ENCODE data around the gene UBE4B. TPM values are rescaled to one million over a fixed set of nuclear protein-coding genes. Genes with fewer than 3 reads are reported as not detected.

Gene UBE4B
- total RNA-seq, 1 donor from 2014 or later, result 66.7 TPM

- Mint-ChIP-seq H3K4me1 (peaks cover 18% of the 10 kb centered on the region), H3K9me3 (peaks cover 7% of the 10 kb centered on the region), H3K4me3 (no peak overlapping the region), H3K36me3 (peaks cover 36% of the 10 kb centered on the region), H3K27me3 (ENCODE audit: insufficient read depth, low read depth) (no peaks in the 10 kb centered on the region), H3K27ac (peak overlapping the region; percentile 91)
- H3K4me1 ChIP-seq, result no peaks in the 10 kb centered on the region
- H2AFZ ChIP-seq (replicated peaks), result no peak overlapping the region
- no peak overlapping the region for H3K4me2 ChIP-seq
- H3K9ac ChIP-seq, result no peak overlapping the region
- peaks cover 5% of the 10 kb centered on the region for H3F3A ChIP-seq (ENCODE audit: low read depth)
- TF ChIP-seq EZH2phosphoT487 (IDR thresholded peaks at IDR 0.05) (no peak), CTCF (IDR thresholded peaks at IDR 0.05) (no peak), EZH2 (IDR thresholded peaks at IDR 0.05) (no peak)
- no peak overlapping the region for H3K27ac ChIP-seq
- H3K9me3 ChIP-seq (ENCODE audit: low read depth), result no peaks in the 10 kb centered on the region
- H3K79me2 ChIP-seq (ENCODE audit: low read depth), result no peaks in the 10 kb centered on the region
- DNase-seq (ENCODE audit: low spot score), result no peak
- no peaks in the 10 kb centered on the region for H3K27me3 ChIP-seq
- no peak overlapping the region for H3K4me3 ChIP-seq
- H4K20me1 ChIP-seq (ENCODE audit: low read depth), result no peaks in the 10 kb centered on the region
- peaks cover 13% of the 10 kb centered on the region for H3K36me3 ChIP-seq
Measured at GRCh38 chr1:10171105-10171767, 138.5 kb downstream of the UBE4B start.

GRCh38 chr1:10171995-10172669 lies 139.4 kb downstream of the UBE4B start:
- DNase-seq (ENCODE audit: low spot score), result no peak
- no peaks in the 10 kb centered on the region for H3K27me3 Mint-ChIP-seq (ENCODE audit: insufficient read depth, low read depth)
- Histone ChIP-seq H3K4me3 (no peak overlapping the region), H3F3A (ENCODE audit: low read depth) (peaks cover 10% of the 10 kb centered on the region), H3K9ac (no peak overlapping the region), H3K36me3 (peaks cover 15% of the 10 kb centered on the region), H3K79me2 (ENCODE audit: low read depth) (peaks cover 3% of the 10 kb centered on the region), H2AFZ (replicated peaks) (no peak overlapping the region), H3K27me3 (no peaks in the 10 kb centered on the region), H3K4me1 (peaks cover under 1% of the 10 kb centered on the region), H4K20me1 (ENCODE audit: low read depth) (no peaks in the 10 kb centered on the region), H3K27ac (no peak overlapping the region), H3K9me3 (ENCODE audit: low read depth) (no peaks in the 10 kb centered on the region), H3K4me2 (no peak overlapping the region)
- no peak overlapping the region for H3K4me3 Mint-ChIP-seq
- H3K27ac Mint-ChIP-seq, result no peak overlapping the region
- peaks cover 10% of the 10 kb centered on the region for H3K9me3 Mint-ChIP-seq
- H3K36me3 Mint-ChIP-seq, result peaks cover 38% of the 10 kb centered on the region
- TF ChIP-seq EZH2 (IDR thresholded peaks at IDR 0.05), result no peak
- no peak for TF ChIP-seq CTCF (IDR thresholded peaks at IDR 0.05)
- no peak for TF ChIP-seq EZH2phosphoT487 (IDR thresholded peaks at IDR 0.05)
- peaks cover 20% of the 10 kb centered on the region for H3K4me1 Mint-ChIP-seq

- Mint-ChIP-seq H3K27me3 (ENCODE audit: insufficient read depth, low read depth) (no peaks in the 10 kb centered on the region), H3K4me1 (peaks cover 29% of the 10 kb centered on the region), H3K4me3 (no peak overlapping the region), H3K36me3 (peaks cover 33% of the 10 kb centered on the region), H3K27ac (no peak overlapping the region), H3K9me3 (peaks cover 10% of the 10 kb centered on the region)
- H3K36me3 ChIP-seq, result peaks cover 15% of the 10 kb centered on the region
- peaks cover 15% of the 10 kb centered on the region for H3K4me1 ChIP-seq
- DNase-seq (ENCODE audit: low spot score), result no peak
- H3K27me3 ChIP-seq, result no peaks in the 10 kb centered on the region
- no peak for TF ChIP-seq CTCF (IDR thresholded peaks at IDR 0.05)
- TF ChIP-seq EZH2 (IDR thresholded peaks at IDR 0.05), result no peak
- no peak for TF ChIP-seq EZH2phosphoT487 (IDR thresholded peaks at IDR 0.05)
- H4K20me1 ChIP-seq (ENCODE audit: low read depth), result no peaks in the 10 kb centered on the region
- no peaks in the 10 kb centered on the region for H3K9me3 ChIP-seq (ENCODE audit: low read depth)
- peaks cover 24% of the 10 kb centered on the region for H3F3A ChIP-seq (ENCODE audit: low read depth)
- peaks cover 3% of the 10 kb centered on the region for H3K79me2 ChIP-seq (ENCODE audit: low read depth)
- H3K9ac ChIP-seq, result no peak overlapping the region
- no peak overlapping the region for H3K4me3 ChIP-seq
- no peak overlapping the region for H2AFZ ChIP-seq (replicated peaks)
- H3K27ac ChIP-seq, result no peak overlapping the region
- no peak overlapping the region for H3K4me2 ChIP-seq
Measured at GRCh38 chr1:10173582-10173981, 140.8 kb downstream of the UBE4B start.
